HCT116 (cell line): Measurements from ENCODE around the gene TCTA. TPM values are rescaled to one million over a fixed set of nuclear protein-coding genes. Genes with fewer than 3 reads are reported as not detected.

Experiments used
- ATAC-seq: fragments of 200-7000 bp; cut with Tn5 transposase; 2 replicates; pipeline ENCODE4 v1.9.1; 2020; ENCODE audit warnings: mild to moderate bottlenecking, moderate library complexity
- BruUV-seq: library from RNA; stranded (reverse); fragments of 400-500 nt; replicated peaks from 2 replicates; lab custom pipeline; 2021; lab: Mats Ljungman, UMichigan
- CTCF ChIA-PET: fragments of 300-600 bp; sonication (Branson Sonifier 250); formaldehyde crosslinking; loops from one replicate; lab custom pipeline; 2021; ENCODE audit warnings: antibody characterized with exemption; lab: Charles Lee
- POLR2A ChIA-PET: fragments of 300-600, 350-600 bp; sonication (Branson Sonifier 250); formaldehyde crosslinking; loops from one replicate; lab custom pipeline; 2021; ENCODE audit warnings: antibody characterized with exemption; lab: Charles Lee
- RAD21 ChIA-PET, 2 experiments: fragments of 300-600 bp; sonication (Branson Sonifier 250); formaldehyde crosslinking; loops; one replicate each; lab custom pipeline; 2023; ENCODE audit warnings: low total read pairs in 2 of 2; ENCODE audit not compliant: uncharacterized antibody in 2 of 2, unreplicated experiment in 2 of 2, low non-redundant PET in 1 of 2; lab: Charles Lee
- DNase-seq: peaks from one replicate; pipeline ENCODE4 v3.0.0-alpha.2; 2010; ENCODE audit warnings: low read depth, low spot score
- H2AFZ ChIP-seq: fragments of 200-600 bp; shearing (Covaris generic), sonication (generic); 2 replicates; pipeline ENCODE4 v1.6.1; 2017; ENCODE audit warnings: low read depth, mixed run types, mixed read lengths, antibody characterized with exemption, low read length; ENCODE audit not compliant: poor library complexity, severe bottlenecking
- H3K27ac ChIP-seq: 2 replicates; pipeline ENCODE4 v1.5.1; 2012; ENCODE audit warnings: low read depth, low read length
- H3K27me3 ChIP-seq: fragments of 200-600 bp; sonication (generic); 2 replicates; pipeline ENCODE4 v1.6.1; 2016; ENCODE audit warnings: mixed run types, low read length, mixed read lengths; ENCODE audit not compliant: insufficient read depth
- H3K36me3 ChIP-seq, 2 experiments: fragments of 200-500 bp in 1 of 2; fragments of 200-600 bp in 1 of 2; sonication (Bioruptor generic) in 1 of 2; sonication (generic) in 1 of 2; 2 replicates each; pipeline versions ENCODE4 v1.5.1 to v1.6.1; 2014 to 2016; ENCODE audit warnings: low read length in 2 of 2, inconsistent platforms in 1 of 2, mixed read lengths in 1 of 2, mixed run types in 1 of 2; ENCODE audit not compliant: insufficient read depth in 2 of 2, control insufficient read depth in 1 of 2
- H3K4me1 ChIP-seq, 2 experiments: fragments of 200-600 bp in 1 of 2; sonication (generic) in 1 of 2; 2 replicates each; pipeline versions ENCODE4 v1.5.1 to v1.6.1; 2012 to 2017; ENCODE audit warnings: low read length in 2 of 2, inconsistent platforms in 1 of 2, mild to moderate bottlenecking in 1 of 2, mixed read lengths in 1 of 2, mixed run types in 1 of 2, moderate library complexity in 1 of 2; ENCODE audit not compliant: insufficient read depth in 2 of 2, control insufficient read depth in 1 of 2
- H3K4me2 ChIP-seq: fragments of 200-600 bp; sonication (generic); 2 replicates; pipeline ENCODE4 v1.6.1; 2017; ENCODE audit warnings: mixed run types, low read length, mixed read lengths
- H3K4me3 ChIP-seq, 2 experiments: fragments of 200-600 bp in 1 of 2; sonication (generic) in 1 of 2; replicated peaks in 1 of 2; 2 replicates each; pipeline ENCODE4 v1.5.1; 2011 to 2016; ENCODE audit warnings: low read length in 2 of 2, control low read depth in 1 of 2, low read depth in 1 of 2, mild to moderate bottlenecking in 1 of 2, mixed read lengths in 1 of 2, mixed run types in 1 of 2
- H3K79me2 ChIP-seq: fragments of 200-600 bp; sonication (generic); 2 replicates; pipeline ENCODE4 v1.6.1; 2017; ENCODE audit warnings: mild to moderate bottlenecking, mixed run types, low read length, moderate library complexity, mixed read lengths; ENCODE audit not compliant: insufficient read depth
- H3K9ac ChIP-seq: fragments of 200-600 bp; sonication (generic); 2 replicates; pipeline ENCODE4 v1.6.1; 2016; ENCODE audit warnings: low read length, mixed read lengths
- H3K9me2 ChIP-seq: fragments of 200-600 bp; sonication (generic), shearing (Covaris generic); 2 replicates; pipeline ENCODE4 v1.6.1; 2017; ENCODE audit warnings: mixed run types, mild to moderate bottlenecking, moderate library complexity; ENCODE audit not compliant: insufficient read depth
- H3K9me3 ChIP-seq, 2 experiments: fragments of 200-500 bp in 1 of 2; fragments of 200-600 bp in 1 of 2; sonication (Bioruptor generic) in 1 of 2; sonication (generic) in 1 of 2; 2 replicates each; pipeline ENCODE4 v1.6.1; 2014 to 2017; ENCODE audit warnings: low read length in 2 of 2, mixed read lengths in 2 of 2, inconsistent platforms in 1 of 2, low read depth in 1 of 2, mild to moderate bottlenecking in 1 of 2, mixed run types in 1 of 2, moderate library complexity in 1 of 2; ENCODE audit not compliant: control insufficient read depth in 1 of 2, insufficient read depth in 1 of 2
- H4K20me1 ChIP-seq: fragments of 200-600 bp; sonication (generic), shearing (Covaris generic); 2 replicates; pipeline ENCODE4 v1.6.1; 2017; ENCODE audit warnings: mixed run types, mild to moderate bottlenecking, moderate library complexity; ENCODE audit not compliant: insufficient read depth
- ATF3 ChIP-seq: IDR thresholded peaks from 2 replicates; pipeline ENCODE4 v1.6.1; 2012
- CTCF ChIP-seq, 3 experiments: fragments of 200-600 bp in 1 of 3; sonication (generic) in 1 of 3; IDR thresholded peaks in 2 of 3; conservative IDR thresholded peaks in 1 of 3; 2 replicates each; pipeline ENCODE4 v1.5.1; 2012 to 2017; ENCODE audit warnings: low read depth in 2 of 3, low read length in 2 of 3, antibody characterized with exemption in 1 of 3, borderline replicate concordance in 1 of 3, control low read depth in 1 of 3, mild to moderate bottlenecking in 1 of 3, mixed read lengths in 1 of 3, mixed run types in 1 of 3, moderate library complexity in 1 of 3; ENCODE audit not compliant: insufficient read depth in 1 of 3
- ELF1 ChIP-seq: IDR thresholded peaks from 2 replicates; pipeline ENCODE4 v1.6.1; 2012; ENCODE audit warnings: low read depth, borderline replicate concordance
- YY1 ChIP-seq: IDR thresholded peaks from 2 replicates; pipeline ENCODE4 v1.6.1; 2011; ENCODE audit warnings: low read length, low read depth, moderate library complexity, mild to moderate bottlenecking; ENCODE audit not compliant: insufficient replicate concordance; ENCODE audit errors: extremely low read depth
- intact Hi-C: fragments of 100-400 bp; cut with micrococcal nuclease; formaldehyde crosslinking; loops from 2 replicates; pipeline ENCODE4 v1.10.0; 2022
- total RNA-seq: library from RNA; stranded (reverse); gene quantifications from one replicate; pipeline ENCODE4 v1.2.1, GENCODE V29; 2021; ENCODE audit not compliant: unreplicated experiment

TCTA gene
- total RNA-seq, 1 experiment from 2014 or later = 11.9 TPM

- intact Hi-C loops = no loop called here
- H4K20me1 ChIP-seq = peaks cover 49% of the 10 kb centered on the region; the same call in 1 of the 2 replicates
- peaks cover 100% of the 10 kb centered on the region for H3K79me2 ChIP-seq
- no peak overlapping the region for H3K4me2 ChIP-seq
- CTCF ChIA-PET = no interaction called here
- H3K9me2 ChIP-seq = no peaks in the 10 kb centered on the region
- POLR2A ChIA-PET = no interaction called here
- TF ChIP-seq YY1 (no peak), ATF3 (no peak), CTCF (IDR thresholded peaks at IDR 0.05 in 2 of 3, conservative IDR thresholded peaks at IDR 0.05 in 1 of 3; ENCODE audit: borderline replicate concordance in 1 of 3, insufficient read depth in 1 of 3, low read depth in 2 of 3, low read length in 2 of 3) (no peak), ELF1 (no peak)
- no peak overlapping the region for H3K4me3 ChIP-seq
- DNase-seq (no peak), ATAC-seq (no peak)
- H3K27ac ChIP-seq = no peak overlapping the region
- no peak overlapping the region for H3K9ac ChIP-seq
- H3K27me3 ChIP-seq = no peaks in the 10 kb centered on the region
- RAD21 ChIA-PET = no interaction called here
- no TSS peak for BruUV-seq
- H3K36me3 ChIP-seq = no peaks in the 10 kb centered on the region; a peak in 1 of 4 replicates
- peaks cover 30 to 45% of the 10 kb centered on the region in 2 experiments; a peak in 3 of 4 replicates for H3K4me1 ChIP-seq
- no peak overlapping the region for H2AFZ ChIP-seq
- H3K9me3 ChIP-seq = no peaks in the 10 kb centered on the region
Measured at GRCh38 chr3:49406571-49407565, 5.4 kb upstream of the TCTA start.
